COLO668 (cell line): ENCODE results near the gene SLC7A7.
"Not testable (repeated sequence)": the region's sequence is repeated elsewhere in the genome, so short reads cannot be mapped to it uniquely, and the experiment has no call there.

ENCODE experiments used
- DNase-seq: peaks from one replicate; lab custom pipeline; 2025; ENCODE audit not compliant: unreplicated experiment; lab: John Stamatoyannopoulos, UW

SLC7A7 gene

DNA sequence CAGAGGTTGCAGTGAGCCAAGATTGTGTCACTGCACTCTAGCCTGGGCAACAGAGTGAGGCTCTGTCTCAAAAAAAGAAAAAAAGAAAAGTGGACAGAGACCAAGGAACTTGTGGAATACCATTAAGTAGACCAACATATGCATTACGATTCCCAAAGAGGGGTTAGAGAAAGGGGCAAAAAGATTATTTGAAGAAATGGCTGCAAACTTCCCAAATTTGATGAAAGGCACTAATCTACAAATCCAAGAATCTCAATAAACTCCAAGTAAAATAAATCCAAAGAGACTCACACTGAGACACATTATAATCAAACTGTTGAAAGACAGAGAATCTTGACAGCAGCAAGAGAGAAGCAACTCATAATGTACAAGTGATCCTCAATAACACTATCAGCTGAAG, 53.5 kb downstream of the SLC7A7 start:
- DNase-seq: no peak

DNA sequence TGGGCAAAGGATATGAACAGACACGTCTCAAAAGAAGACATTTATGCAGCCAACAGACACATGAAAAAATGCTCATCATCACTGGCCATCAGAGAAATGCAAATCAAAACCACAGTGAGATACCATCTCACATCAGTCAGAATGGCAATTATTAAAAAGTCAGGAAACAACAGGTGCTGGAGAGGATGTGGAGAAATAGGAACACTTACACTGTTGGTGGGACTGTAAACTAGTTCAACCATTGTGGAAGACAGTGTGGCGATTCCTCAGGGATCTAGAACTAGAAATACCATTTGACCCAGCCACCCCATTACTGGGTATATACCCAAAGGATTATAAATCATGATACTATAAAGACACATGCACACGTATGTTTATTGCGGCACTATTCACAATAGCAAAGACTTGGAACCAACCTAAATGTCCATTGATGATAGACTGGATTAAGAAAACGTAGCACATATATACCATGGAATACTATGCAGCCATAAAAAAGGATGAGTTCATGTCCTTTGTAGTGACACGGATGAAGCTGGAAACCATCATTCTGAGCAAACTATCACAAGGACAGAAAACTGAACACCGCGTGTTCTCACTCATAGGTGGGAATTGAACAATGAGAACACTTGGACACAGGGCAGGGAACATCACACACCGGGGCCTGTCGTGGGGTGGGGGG, 57.1 kb downstream of the SLC7A7 start:
- DNase-seq: not testable (repeated sequence)

DNA sequence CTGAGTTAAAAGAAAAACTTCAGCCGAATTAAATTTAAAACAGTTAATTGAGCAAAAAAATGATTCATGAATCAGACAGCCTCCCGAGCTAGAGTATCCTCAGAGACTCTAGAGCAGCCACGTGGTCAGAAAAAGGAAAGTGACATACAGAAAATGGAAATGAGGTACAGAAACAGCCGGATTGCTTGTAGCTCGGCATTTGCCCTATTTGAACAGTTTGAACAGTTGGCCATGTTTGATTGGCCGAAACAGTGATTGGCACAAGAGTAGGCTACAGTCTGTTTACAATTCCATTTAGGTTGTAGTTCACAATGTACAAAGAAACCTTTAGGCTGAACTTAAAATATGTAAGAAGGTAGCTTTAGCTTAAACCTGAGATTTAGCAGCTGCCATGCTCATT, 61.6 kb downstream of the SLC7A7 start:
- no peak for DNase-seq

DNA sequence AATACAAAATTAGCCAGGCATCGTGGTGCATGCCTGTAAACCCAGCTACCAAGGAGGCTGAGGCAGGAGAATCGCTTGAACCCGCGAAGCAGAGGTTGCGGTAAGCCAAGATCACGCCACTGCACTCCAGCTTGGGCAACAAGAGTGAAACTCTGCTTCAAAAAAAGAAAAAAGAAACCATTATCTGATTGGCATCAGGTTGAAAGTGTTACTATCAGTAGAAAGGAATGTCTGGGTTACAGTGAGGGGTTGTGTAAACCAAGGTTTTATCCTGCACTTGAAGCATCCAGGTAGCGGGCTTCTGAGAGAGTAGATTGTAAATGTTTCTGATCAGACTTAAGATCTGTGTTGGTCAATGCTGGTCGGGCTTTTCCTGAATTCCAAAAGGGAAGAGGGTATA, 62.8 kb downstream of the SLC7A7 start:
- no peak for DNase-seq

DNA sequence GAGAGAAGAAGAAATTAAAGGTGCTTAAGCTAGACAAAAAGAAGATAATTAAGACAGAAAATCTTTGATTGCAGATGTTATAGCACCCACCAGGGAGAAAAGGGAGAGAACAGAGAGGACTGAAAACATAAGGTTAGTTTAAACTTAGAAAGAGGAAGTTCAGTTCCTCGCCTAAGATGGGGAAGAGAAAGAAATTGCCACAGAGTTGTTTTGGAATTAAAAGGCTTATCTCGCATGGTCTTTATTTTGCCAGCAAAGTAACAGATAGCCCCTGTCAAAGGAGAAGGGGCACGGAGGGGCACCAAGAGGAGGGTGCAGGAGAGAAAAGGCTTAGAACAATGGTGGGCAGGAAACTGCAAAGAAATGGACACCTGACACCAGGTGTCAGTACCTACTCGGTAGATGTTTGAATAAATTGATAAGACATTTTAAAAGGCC, 66.6 kb downstream of the SLC7A7 start:
- no peak for DNase-seq

DNA sequence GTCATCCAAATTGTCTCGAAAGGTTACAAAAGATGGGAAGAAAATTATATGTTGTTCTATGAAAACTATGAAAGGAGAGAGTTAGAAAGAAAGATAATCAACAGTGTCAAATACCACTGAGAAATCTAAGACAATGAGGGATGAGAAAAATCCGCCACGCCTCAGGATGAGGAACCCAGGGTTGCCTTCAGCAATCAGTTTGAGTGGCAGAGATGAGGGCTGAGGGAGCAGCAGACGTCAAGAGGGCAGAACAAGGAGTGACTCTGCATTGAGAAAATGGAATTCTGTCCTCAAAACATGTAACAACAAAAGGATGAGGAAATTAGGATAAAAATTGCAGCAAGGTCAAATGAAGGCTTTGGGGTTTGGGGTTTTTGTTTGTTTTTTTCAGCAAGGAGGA, 67.0 kb downstream of the SLC7A7 start:
- DNase-seq: no peak

DNA sequence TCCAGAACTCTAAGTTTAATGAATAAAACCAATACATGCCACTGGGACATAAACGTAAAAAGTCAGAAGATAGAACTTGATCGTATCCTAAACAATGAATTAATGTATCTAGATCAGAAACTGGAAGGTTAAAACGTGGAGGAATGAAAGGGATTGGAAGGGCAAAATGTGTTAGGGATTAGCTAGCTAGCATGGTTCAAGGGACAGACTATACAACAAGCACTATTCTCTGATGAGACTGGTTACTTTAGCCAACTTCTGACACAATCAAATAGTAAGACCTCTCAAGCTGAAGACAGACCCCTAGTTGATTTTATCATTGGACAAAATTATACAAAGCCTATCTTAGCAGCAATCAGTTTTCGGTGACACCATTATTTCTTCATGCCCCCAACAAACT, 67.5 kb downstream of the SLC7A7 start:
- DNase-seq: no peak

DNA sequence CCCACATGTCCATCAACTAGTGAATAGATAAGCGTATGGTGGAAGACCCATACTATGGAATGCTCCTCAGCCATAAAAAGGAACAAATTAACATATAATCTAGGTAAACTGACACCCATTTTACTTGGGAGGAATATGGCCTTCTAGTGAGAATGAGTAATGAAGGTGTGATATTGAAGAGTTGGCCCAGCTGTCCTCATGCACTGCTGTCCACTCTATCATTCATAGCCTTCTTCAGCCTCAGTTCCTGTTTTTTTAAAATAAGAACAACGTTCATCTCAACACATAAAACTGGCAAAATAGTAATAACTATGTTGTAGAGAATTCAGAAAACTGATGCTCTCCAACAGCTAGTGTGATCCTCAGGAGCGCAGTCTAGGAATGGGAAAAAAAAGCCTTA, 75.2 kb downstream of the SLC7A7 start:
- DNase-seq: no peak

DNA sequence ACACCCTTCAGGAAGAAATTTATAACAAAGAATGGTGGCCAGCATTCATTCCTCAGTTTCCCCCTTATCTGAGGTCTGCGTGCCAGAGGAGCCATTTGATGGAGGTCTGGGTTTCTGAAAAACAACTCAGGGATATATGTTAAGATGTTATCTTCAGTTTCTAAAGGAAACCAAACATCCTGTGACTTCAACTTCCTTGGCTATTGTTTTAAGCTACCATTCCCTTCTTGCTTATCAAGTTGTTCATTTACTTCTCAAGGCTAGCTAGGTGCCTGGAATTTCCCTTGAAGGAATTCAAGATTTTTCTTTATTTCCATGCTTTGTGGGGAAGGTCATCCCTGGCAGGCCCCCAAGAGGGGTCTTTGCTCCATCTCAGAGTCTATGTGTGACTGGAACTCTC, 75.8 kb downstream of the SLC7A7 start:
- no peak for DNase-seq

DNA sequence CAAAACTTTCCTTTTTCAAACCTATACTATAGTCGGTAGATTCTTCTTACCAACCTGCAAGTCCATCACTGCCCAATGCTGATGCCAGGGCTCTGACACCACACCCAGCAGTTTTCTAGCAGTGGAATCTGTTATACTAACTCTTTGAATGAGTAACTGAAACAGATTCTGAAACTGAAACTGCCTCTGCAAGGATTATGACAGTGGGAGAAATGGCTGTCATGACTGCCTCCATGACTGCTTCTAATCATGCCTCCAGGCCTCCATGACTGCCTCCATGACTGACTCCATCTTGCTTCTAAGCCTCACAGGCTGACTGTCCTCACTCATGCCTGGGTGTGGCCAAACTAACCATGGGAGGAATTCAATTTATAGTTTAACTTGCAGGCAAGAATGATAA, 78.2 kb downstream of the SLC7A7 start:
- DNase-seq: no peak

DNA sequence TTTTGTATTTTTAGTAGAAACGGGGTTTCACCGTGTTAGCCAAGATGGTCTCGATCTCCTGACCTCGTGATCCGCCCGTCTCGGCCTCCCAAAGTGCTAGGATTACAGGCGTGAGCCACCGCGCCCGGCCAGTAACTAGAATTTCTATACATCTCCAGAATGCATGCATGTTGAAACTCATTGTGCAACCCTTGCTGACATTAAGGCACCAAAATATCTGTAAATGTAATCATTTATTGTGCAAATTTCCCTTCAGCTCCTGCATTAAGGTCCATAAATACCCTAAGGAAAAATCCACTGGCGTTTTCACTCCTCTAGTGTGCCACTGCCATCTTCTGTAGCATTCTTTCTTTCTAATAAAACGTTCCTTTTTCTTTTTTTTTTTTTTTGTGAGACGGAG, 78.9 kb downstream of the SLC7A7 start:
- DNase-seq: not testable (repeated sequence)

DNA sequence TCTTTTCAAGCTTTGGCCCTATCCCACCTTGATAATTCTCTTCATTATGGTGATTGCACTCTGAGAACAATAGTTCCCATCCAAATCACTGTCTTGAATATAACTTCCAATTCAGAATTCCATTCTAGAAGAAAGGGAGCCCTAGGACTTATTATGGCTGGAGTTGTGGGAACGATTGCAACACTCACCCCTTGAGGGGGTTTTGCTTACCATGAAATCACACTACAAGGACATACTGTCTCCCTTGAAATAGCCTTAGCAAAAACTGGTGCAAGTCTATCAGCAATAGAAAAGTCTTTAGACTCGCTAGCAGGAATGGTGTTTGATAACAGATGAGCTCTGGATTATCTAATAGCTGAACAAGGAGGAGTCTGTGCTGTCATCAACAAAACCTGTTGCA, 80.1 kb downstream of the SLC7A7 start:
- no peak for DNase-seq

DNA sequence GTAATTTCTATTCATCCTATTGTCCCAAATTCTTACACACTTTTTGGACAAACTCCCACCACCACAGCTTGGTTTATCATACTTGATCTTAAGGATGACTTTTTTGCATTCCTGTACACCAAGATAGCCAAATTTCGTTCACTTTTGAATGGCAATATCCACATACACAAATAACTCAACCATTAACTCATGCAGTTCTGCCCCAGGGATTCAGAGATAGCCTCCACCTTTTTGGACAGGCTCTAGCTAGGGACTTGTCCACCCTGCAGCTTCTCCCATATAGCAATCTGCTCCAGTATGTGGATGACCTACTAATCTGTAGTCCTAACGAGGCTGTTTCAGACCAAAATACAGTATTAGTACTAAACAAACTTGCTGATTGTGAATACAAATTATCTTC, 81.4 kb downstream of the SLC7A7 start:
- DNase-seq: no peak

DNA sequence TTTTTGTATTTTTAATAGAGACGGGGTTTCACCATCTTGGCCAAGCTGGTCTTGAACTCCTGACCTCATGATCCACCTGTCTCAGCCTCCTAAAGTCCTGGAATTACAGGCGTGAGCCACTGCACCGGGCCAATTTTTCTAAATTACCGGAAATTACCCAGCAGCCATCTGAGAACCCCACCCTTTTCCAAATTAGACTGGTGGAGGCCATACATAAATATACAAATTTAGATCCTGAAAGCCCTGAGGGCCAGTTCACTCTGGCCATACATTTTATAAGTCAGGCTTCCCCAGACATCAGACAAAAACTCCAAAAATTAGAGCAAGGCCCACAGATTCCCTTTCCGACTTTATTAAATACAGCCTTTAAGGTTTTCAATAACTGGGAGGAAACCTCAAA, 83.2 kb downstream of the SLC7A7 start:
- not testable (repeated sequence) for DNase-seq

DNA sequence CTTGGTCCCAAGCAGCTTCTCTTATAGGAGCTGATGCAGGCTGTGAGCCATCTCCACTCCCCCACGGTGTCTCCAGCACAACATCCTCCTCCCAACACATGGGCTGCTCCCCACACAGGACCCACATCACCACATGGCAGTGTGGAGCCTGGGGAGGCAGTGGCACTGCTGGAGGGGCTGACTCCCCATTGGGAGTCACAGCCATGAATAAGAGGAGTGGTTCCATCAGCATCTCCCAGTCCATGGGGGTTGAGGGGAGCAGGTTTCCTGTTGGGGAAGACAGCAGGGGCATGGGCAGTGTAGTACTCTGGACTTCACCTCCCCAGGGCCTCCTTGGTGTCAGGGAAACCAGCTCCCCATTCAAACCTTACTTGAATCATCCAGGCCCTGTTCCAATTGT, 89.2 kb downstream of the SLC7A7 start:
- no peak for DNase-seq

DNA sequence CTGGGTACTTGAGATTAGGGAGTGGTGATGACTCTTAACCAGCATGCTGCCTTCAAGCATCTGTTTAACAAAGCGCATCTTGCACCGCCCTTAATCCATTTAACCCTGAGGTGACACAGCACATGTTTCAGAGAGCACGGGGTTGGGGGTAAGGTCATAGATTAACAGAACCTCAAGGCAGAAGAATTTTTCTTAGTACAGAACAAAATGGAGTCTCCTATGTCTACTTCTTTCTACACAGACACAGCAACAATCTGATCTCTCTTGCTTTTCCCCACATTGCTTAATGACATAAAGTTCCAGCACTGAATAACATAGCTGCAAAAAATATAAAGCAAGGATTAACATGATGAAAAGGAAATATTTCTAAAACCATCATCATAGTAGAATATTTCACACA, 89.9 kb downstream of the SLC7A7 start:
- DNase-seq: not testable (repeated sequence)

DNA sequence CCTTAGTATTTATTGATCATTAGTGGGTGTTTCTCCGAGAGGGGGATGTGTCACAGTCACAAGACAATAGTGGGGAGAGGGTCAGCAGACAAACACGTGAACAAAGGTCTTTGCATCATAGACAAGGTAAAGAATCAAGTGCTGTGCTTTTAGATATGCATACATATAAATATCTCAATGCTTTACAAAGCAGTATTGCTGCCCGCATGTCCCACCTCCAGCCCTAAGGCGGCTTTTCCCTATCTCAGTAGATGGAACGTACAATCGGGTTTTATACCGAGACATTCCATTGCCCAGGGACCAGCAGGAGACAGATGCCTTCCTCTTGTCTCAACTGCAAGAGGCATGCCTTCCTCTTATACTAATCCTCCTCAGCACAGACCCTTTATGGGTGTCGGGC, 90.4 kb downstream of the SLC7A7 start:
- DNase-seq: not testable (repeated sequence)

DNA sequence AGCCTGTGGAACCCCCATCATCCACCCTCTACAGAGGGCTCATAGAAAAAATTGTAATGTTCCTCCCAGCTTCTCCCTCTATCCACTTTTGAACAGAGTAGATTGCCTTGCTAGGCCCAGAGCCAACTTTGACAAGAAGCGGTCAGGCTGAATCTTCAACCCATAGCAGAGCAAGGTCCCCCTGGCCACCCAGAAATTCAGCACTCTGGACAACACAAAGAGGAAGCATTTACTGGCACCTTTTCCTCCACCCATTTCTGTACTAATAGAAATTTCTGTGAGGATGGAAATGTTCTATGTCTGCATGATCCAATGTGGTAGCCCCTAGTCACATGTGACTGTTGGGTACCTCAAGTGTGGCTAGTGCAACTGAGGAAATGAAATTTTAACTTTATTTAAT, 91.4 kb downstream of the SLC7A7 start:
- no peak for DNase-seq
